Posterior vena cava (tissue), 2 donors: ENCODE results near the gene FBXW8. TPM values are rescaled to one million over a fixed set of nuclear protein-coding genes. Genes with fewer than 3 reads are reported as not detected.

ENCODE experiments used
- DNase-seq: peaks from one replicate; pipeline ENCODE4 v3.0.0-alpha.2; 2020; ENCODE audit warnings: low spot score
- intact Hi-C, 2 donors: fragments of 100-400 bp; cut with DNase I; formaldehyde crosslinking; loops; one replicate each; pipeline versions ENCODE4 v1.14.1 to v1.14.2; 2022 to 2023
- total RNA-seq, 2 donors: library from RNA; stranded (reverse); fragmentation: NEBNext Ultra II Directional; extraction: Animal tissue kit (Norgen Biotek cat#: 25700); gene quantifications; one replicate each; pipeline ENCODE4 v1.2.1, GENCODE V29; 2021
- donor health status: DM: yes; HTN: yes; CAD: no.
- donor health status: DM: yes; HTN: yes; CAD: no.

Gene FBXW8
- total RNA-seq, 2 donors from 2014 or later = 13.3 to 14.7 TPM

DNA sequence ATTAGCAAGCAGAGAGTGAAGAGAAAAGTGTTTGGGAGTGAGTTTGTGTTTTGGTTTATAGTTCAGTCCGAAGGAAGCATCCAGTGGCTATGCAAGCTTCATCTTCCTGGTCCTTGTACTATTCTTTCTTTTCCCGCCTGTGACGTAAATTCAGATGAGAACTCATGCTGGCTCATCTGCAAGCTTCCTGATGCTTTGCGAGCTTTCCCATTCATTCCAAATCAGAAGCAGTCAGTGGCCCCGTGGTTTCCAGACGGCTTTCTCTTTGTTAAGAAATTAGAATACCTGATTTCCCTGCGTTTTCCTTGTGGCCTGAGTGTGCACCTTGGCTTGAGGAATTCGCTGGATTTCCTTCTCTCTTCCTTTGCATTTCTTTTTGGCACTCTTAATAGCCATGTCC lies 99.0 kb downstream of the FBXW8 start:
- intact Hi-C loops = no loop called here
- DNase-seq = no peak

DNA sequence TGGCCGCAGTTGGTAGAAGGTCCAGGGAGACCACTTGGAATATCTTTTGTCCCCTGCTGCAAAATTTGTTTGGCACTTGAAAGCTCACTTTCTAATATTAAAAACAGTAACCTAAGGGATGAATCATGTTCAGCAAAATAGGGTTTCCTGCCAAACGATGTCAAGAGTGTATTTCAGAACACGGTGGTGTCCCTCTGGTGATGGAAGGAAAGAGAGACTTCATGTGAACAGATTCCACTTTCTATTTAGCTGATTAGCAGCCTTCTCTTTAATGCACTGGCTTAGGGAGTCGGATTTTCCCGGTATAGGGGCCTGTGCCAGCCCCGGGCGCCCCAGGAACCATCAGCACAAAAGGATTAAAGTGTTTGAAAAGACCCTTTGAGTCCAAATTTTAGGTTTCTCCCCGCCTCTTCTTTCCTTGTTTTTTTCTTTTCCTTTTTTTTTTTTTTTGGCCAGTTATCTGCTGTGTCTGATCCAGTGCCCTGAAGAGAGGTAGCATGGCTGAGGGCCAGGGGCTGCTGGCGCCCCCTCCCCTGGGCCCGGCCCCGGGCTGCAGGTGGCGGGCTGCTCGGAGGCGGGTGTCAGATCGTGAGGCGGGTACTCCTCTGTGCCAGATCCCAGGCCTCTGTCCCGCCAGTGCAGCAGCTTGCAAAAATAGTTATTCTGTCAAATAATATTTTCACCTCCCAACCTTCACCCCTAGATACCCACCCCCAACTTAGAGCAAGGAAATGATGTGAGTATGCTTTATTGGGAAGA lies 100.1 kb downstream of the FBXW8 start:
- no peak for DNase-seq
- intact Hi-C loops = no loop called here

DNA sequence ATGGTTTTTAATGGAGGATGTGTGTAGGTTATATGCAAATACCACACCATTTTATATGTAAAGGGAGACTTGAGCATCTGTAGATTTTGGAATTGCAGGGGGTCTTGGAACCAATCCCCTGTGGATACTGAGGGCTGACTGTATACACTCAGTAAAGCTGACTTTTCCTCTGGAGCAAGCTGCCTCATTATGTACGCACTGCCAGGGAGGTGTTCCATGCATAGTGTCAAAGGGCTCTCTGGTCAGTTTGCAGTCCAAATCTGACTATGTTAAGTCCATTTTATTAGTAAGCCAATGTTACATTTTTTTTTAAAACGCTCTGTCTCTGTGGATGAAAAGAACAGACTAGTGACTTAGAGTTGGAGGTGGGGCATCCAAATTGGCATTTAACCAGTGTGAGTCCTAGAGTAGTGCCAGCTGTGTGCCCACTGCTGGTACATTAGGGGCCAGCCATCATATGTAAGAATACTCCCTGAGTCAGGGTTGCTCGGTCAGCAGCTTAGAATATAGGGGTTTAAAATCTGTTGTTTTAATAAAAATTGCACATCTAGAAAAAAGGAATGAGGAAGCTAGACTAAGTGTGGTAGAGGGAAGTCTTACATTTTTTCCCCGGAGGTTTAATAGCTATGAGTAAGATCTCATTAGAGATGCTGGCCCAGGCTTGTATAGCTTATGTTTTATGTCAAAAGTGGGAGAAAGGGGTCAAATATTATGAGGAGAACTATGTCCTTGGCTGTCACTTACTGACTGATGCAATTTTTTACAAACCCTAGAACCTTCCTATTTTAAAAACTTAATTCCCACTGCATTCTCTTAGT lies 101.4 kb downstream of the FBXW8 start:
- intact Hi-C loops = no loop called here
- DNase-seq = no peak

DNA sequence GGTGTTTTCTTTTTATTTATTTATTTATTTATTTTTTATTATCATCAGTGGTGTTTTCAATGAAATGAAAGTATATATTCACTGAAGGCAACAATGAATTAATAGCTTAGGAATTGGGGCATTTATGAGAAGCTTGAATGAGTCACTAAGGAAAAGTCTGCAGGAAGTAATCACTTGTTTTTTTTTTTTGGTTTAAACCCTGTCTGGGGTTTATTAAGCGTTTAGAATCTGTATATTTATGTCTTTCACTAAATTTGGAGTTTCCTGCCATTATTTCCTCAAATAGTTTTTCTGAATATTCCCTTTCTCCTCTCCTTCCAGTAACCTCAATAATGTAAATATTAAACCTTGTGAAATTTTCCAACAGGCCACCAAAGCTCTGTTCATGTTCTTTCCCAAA lies 103.0 kb downstream of the FBXW8 start:
- DNase-seq = no peak
- intact Hi-C loops = no loop called here

DNA sequence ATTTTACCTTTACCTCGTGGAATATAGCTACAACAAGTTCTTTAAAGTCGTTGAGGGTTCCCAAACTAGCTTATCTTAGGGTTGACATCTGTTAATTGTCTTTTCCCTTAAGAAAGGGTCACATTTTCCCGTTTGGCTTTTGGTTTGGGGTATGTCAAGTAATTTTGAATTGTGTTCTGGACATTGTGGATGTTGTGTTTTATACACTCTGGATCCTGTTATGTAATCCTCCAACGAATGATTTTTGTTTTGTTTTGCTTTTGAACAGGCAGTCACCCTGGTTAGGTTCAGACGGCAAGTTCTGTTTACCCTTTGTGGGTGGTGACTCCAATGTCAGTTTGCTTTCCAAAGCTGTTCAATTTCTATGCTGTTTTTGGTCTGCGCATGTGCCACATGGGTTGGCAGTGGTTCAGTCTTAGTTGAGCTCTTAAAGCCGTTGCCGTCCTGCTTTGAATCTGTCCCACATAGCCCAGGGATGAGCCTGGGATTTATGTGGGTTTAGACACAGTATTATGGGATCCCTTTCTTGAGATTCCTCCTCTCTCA lies 103.7 kb downstream of the FBXW8 start:
- DNase-seq = no peak
- intact Hi-C loops = no loop called here

DNA sequence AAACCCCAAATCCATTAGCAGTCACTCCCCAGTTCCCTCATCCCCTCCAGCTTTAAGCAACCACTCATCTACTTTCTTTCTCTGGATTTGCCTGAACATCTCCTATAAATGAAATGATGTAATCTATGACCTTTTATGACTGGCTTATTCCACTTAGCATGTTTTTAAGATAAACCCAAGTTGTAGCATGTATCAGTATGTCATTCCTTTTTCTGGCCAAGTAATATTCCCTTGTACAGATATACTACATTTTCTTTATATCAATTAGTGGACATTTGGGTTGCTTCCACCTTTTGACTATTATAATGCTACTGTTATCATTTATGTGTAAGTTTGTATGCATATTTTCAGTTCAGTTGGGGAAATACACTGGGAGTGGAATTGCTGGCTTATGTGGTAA lies 105.1 kb downstream of the FBXW8 start:
- intact Hi-C loops = no loop called here
- DNase-seq = no peak

DNA sequence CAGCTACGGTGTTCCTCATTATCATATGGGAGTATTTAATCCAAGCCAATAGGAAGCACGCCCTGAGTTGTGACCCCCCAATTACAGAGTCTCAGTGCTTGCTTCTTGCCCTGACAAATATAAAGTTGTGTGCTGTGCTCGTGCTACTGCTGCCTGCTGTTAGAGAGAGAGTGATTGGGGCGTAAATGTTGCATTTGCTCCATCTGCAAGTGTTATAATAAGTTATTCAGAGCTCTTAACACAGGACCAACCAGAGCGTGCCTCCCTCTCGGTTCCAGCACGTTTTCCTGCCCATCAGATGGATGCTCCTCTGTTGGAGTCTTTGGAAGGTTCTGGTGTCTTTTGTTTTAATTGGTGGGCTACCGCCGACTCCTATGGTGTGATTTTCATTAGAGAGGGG lies 107.1 kb downstream of the FBXW8 start:
- intact Hi-C loops = no loop called here
- no peak for DNase-seq

DNA sequence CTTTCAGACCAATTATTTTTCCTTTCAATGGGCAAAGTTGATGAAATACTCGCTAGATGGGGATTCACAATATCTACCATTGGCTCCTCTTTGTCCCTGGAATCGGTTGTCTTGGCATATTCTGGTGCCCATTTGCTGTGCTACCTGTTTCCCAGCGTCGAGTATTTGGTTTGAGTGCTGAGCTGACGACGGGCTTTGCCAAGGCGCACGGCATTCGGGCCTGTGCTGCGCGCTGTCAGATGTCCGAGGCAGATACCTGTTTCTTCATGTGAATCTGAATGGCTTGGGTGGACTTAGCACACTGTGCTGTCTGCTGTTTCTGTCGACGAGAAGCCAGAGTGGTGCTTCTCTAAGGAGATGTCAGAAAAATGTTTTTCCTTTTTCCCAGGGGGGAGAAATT lies 107.5 kb downstream of the FBXW8 start:
- intact Hi-C loops = no loop called here
- DNase-seq = no peak

DNA sequence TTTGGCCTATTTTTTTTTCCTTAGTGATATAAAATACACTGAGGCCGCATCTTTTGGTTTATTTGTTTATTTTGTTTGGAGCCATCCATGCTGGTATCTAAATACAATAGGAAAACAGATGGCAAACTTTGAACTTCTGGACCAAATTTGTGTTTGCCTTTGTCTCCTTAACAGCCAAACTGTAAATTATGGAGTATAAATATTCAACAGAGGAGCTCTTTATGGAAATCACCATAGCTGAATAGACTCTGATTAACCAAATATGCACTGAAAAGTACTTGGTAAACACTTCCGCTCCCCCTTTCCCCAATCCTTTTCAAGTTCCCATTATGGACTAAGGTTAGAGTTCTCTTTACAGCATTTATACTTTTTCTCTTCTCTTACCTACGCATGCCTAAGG lies 107.9 kb downstream of the FBXW8 start:
- DNase-seq = no peak
- intact Hi-C loops = no loop called here

DNA sequence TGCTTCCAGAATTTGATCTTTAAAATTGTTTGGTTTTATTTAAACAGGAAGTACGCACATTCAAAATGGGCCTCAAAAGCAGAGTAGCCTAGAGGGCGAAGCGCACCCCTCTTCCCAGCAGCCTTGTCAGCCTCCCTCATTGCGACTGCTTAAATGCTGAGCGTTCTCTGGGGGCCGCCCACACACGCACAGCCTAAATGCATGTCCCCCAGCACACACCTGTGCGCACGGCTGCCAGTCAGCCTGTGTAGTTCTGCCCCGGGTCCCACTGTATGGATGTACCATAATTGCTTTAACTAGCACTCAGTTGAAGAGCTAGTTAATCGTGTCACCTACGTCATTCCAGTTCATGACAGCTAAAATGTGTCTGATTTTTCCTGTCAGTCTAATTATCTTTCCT lies 109.1 kb downstream of the FBXW8 start:
- DNase-seq = no peak
- intact Hi-C loops = loop anchor here in 1 of 2 donors (10.0 kb wide), 1 partner anchor 125 kb away; no protein-coding TSS in a partner anchor

DNA sequence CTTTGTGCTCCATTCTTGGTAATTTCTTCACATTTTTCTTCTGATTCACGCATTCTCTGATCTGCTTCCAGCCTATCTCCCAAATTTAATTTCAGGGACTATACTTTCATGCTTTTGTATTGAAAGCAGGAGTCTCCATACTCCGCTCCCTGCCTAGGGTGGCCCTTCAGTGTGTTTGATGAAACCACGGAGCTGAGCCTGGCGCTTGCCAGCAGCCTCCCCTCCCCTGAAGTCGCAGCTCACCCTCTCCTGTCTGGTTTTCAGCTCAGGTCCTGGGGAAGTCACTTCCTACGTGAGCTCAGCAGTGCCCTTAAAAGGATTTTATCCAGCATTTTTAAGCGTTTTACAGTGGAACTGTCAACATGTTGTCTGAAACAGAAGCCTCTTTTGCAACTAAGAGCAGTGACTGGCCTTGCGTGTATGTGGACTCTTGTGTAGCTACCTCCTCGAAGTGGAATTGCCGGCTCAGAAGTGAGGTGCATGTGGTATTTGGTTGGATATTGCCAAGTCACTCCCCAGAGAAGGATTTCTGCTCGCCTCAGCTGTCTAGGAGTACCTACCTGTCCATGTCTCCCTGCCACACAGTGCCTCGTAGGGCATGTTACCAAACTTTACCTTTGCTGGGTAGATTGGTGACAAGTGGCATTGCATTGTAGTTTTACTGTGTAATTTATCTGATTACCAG lies 109.9 kb downstream of the FBXW8 start:
- intact Hi-C loops = loop anchor here in 1 of 2 donors (10.0 kb wide), 1 partner anchor 124 kb away; no protein-coding TSS in a partner anchor
- DNase-seq = no peak

DNA sequence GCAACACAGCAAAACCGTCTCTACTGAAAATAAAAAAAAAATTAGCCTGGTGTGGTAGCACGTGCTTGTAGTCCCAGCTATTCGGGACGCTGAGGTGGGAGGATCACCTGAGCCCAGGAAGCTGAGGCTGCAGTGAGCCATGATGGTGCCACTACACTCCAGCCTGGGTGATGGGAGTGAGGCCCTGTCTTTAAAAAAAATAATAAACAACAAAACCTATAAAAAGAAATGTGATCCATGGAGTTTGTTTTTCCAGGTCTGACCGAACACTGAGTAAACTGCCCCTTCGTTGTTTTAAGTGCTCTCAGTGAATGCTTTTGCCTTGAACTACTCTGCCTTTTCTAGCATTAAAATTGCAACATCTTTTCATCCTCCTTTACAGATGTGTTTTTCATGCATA lies 111.7 kb downstream of the FBXW8 start:
- intact Hi-C loops = loop anchor here in 1 of 2 donors (10.0 kb wide), 1 partner anchor 122 kb away; no protein-coding TSS in a partner anchor
- DNase-seq = no peak

DNA sequence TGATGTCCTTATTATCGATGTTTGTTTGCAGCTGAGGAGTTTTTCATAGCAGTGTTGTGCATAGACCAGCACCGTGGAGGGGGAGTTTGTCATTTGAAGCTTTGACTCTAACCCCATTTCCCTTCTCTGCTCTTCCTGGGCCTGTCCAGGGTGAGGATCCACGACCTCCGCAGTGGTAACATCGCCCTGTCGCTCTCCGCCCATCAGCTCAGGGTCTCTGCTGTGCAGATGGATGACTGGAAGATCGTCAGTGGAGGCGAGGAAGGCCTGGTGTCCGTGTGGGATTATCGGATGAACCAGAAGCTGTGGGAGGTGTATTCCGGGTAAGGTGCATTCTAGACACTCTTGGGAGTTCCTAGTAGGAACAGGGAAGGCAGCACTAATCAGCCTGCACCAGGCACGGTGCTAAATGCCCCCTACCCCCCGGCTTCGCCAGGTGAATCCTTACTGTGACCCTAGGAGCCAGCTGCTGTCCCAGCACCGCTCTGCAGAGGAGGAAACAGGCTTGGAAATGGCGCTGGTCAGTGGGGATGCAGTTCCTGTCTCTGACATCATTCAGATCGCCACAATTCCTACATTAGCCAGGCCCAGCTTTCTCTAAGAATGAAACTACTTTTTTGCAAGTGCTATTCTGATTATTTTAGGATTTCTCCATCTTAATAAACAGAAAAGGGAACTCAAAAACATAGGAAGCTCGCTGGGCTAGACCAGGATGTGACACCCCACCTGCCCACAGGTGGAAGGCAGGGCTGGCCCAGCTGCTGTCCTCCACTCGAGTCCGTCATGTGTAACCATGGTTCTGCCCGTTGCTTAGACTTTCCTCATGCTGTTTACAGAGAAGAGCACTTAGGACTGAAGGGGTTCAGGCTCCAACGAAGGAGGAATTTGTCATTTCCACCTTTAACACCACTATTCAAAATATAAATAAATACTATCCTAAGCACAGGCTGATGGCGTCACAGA lies 113.5 kb downstream of the FBXW8 start:
- intact Hi-C loops = loop anchor here in 1 of 2 donors (10.0 kb wide), 1 partner anchor 121 kb away; no protein-coding TSS in a partner anchor
- DNase-seq = no peak

DNA sequence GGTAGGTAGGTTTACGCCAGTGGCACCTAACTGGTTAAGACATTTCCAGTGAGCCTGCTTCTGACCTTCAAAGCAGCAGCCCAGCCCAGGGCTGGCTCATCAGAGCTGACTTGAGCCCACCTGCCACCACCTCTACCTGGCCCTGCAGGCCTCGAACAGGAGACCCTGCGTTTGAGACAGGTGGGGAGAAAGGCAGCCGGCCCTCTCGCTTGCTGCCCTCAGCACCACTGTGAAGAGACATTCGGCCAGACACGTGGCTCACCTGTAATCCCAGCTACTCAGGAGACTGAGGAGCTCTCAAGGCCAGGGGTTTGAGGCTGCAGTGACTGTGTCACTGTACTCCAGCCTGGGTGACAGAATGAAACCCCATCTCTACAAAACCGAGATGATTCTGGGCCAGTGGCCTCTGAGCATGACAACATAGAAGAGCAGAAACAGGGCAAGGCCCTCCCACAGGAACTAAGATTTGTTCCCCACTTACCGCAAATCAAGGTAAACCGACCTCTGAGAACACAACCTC lies 114.3 kb downstream of the FBXW8 start:
- DNase-seq = no peak
- intact Hi-C loops = loop anchor here in 1 of 2 donors (5.0 to 10.0 kb wide), 2 partner anchors 120 to 323 kb away; no protein-coding TSS in a partner anchor

DNA sequence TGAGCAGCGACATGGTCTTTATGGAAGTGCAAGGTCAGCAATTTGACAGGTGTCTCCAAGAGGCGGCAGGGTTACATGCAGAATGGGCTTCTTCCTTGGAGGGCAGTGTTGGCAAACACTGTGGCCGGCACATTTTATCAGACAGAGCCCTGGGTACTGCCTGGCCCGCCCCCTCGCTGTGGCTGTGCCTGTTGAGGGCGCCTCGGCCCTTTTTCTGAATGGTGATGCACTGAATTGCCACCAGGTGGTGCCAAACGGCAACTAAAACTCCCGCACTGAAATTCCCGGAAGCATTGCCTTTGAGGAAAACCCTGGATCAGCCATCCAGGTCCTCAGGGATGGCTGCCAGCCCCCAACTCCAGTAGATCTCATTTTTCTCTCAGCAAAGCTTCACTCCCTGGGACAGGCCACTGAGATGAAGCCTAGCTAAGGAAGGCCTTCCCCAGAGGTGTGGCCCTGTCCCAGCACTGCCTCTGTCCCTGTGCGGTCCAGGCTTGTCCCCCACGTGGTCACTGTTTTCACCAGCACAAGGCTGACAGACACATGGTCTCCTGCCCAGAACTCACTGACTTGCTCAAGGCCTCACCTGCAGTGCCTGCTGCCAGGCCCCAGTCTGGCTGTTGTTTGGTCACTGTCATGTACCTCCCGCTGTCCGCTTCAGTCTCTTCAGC lies 114.9 kb downstream of the FBXW8 start:
- DNase-seq = no peak
- intact Hi-C loops = loop anchor here in 1 of 2 donors (5.0 to 10.0 kb wide), 2 partner anchors 119 to 323 kb away; no protein-coding TSS in a partner anchor

DNA sequence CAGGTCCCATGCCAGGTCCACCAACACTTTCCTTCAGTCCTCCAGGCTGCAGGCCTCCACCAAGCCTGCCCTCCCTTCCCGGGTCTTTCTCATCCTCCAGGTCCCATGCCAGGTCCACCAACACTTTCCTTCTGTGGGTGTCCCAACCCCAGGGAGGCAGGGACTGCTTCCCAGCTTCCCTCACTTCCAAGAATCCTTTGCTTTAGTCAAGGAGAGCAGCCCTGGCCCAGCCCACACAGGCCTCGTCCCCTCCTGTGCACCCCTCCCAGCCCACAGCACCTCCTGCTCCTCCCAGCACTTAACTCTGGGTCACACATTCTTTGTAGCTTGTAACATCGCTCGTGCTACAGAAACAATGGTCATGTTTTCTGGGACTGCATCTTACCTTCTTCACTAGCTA lies 115.6 kb downstream of the FBXW8 start:
- intact Hi-C loops = loop anchor here in 1 of 2 donors (5.0 to 10.0 kb wide), 2 partner anchors 118 to 324 kb away; no protein-coding TSS in a partner anchor
- DNase-seq = no peak

DNA sequence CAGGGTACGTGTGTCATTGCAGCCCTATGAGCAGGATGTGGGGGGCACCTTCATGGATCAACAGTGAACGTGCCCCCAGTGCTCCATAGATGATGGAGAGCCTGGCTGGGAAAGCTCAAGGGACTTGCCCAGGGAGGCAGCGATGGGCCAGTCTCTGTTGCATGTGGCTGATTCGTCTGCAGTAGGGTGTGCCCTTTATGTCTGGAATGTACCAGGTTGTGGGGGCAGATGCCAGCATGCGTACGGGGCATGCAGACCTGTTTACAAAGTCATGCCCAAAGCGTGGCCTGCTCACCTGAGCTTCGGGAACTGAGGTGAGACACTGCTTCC lies 116.1 kb downstream of the FBXW8 start:
- intact Hi-C loops = loop anchor here in 1 of 2 donors (5.0 to 10.0 kb wide), 2 partner anchors 118 to 325 kb away; no protein-coding TSS in a partner anchor
- no peak for DNase-seq
